ENCODE results near the gene TIGD3. TPM values are rescaled to one million over a fixed set of nuclear protein-coding genes. Genes with fewer than 3 reads are reported as not detected.
"Not testable (repeated sequence)": the region's sequence is repeated elsewhere in the genome, so short reads cannot be mapped to it uniquely, and the experiment has no call there.

Gene TIGD3
- total RNA-seq, 1 donor from 2014 or later, result 0.10 TPM

DNA sequence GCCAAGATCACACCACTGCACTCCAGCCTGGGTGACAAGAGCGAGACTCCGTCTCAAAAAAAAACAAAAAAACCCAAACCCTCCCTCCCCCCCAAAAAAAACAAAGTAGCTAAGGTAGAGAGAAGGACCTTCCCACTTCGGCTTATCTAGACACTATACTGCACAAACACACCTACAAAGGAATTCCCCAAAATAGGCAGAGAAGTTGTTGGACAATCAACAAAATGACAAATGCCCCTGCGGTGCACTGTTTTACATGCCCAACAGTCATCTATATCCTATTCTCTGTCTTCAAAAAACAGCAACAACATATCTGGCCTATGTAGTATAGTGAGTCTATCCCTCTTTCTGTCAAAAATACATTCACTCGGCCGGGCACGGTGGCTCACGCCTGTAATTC is 27.5 kb upstream of the TIGD3 start:
- no peak for DNase-seq (ENCODE audit: low spot score)
- Mint-ChIP-seq H3K27me3 (ENCODE audit: low read depth) (no peaks in the 10 kb centered on the region), H3K9me3 (ENCODE audit: low read depth) (no peaks in the 10 kb centered on the region), H3K4me3 (ENCODE audit: unreplicated experiment) (no peak overlapping the region), H3K4me1 (ENCODE audit: low read depth) (peaks cover 9% of the 10 kb centered on the region), H3K36me3 (ENCODE audit: low read depth) (peaks cover 6% of the 10 kb centered on the region), H3K27ac (ENCODE audit: unreplicated experiment) (no peak overlapping the region)
- TF ChIP-seq, protein P1, sequence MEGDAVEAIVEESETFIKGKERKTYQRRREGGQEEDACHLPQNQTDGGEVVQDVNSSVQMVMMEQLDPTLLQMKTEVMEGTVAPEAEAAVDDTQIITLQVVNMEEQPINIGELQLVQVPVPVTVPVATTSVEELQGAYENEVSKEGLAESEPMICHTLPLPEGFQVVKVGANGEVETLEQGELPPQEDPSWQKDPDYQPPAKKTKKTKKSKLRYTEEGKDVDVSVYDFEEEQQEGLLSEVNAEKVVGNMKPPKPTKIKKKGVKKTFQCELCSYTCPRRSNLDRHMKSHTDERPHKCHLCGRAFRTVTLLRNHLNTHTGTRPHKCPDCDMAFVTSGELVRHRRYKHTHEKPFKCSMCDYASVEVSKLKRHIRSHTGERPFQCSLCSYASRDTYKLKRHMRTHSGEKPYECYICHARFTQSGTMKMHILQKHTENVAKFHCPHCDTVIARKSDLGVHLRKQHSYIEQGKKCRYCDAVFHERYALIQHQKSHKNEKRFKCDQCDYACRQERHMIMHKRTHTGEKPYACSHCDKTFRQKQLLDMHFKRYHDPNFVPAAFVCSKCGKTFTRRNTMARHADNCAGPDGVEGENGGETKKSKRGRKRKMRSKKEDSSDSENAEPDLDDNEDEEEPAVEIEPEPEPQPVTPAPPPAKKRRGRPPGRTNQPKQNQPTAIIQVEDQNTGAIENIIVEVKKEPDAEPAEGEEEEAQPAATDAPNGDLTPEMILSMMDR (IDR thresholded peaks at IDR 0.05), result no peak

DNA sequence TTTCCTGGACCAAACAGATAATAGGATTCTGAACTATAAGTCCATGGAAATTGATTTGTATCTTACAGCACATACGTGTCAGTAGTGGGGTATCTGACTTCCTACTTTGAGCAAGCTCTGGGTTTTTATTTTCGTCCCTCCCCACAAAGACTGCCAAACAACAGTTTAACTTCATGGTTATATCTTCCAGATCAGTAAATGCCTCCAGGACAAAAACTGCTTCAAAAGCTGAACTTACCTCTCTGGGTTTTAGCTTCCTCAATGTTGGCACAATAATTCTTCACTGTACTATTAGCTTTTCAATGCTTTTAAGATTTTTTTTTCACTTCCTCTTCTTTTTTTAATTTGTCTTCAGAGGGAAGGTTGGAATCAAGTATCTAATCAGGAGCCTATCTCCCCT is 25.1 kb upstream of the TIGD3 start:
- no peak for DNase-seq (ENCODE audit: low spot score)
- Mint-ChIP-seq H3K27me3 (ENCODE audit: low read depth) (no peaks in the 10 kb centered on the region), H3K36me3 (ENCODE audit: low read depth) (no peaks in the 10 kb centered on the region), H3K9me3 (ENCODE audit: low read depth) (no peaks in the 10 kb centered on the region), H3K4me3 (ENCODE audit: unreplicated experiment) (peak overlapping the region; percentile 26), H3K27ac (ENCODE audit: unreplicated experiment) (peak overlapping the region; percentile 42), H3K4me1 (ENCODE audit: low read depth) (peaks cover 14% of the 10 kb centered on the region)
- TF ChIP-seq, protein P1 (IDR thresholded peaks at IDR 0.05), result no peak

DNA sequence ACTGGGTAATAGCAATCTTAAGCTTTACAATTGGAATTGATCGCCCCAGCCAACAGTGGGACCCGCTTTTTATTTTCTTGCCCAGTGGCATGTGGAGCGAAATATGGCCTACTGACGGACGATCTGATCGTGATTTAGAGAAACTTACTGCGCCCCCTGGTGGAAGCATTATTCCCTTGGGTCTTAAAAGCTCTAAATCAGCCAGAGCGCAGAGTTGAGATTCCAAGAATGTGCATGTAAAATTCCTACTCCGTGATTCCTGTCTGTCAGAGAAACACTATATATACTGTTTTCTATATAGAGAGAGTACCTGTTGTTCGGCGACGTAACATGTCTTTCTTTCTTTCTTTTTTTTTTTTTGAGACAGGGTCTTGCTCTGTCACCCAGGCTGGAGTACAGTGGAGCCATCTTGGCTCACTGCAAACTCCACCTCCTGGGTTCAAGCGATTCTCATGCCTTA is 24.6 kb upstream of the TIGD3 start:
- no peak for DNase-seq (ENCODE audit: low spot score)
- Mint-ChIP-seq H3K4me3 (ENCODE audit: unreplicated experiment) (peak overlapping the region; percentile 26), H3K27me3 (ENCODE audit: low read depth) (no peaks in the 10 kb centered on the region), H3K4me1 (ENCODE audit: low read depth) (peaks cover 19% of the 10 kb centered on the region), H3K27ac (ENCODE audit: unreplicated experiment) (peak overlapping the region; percentile 87), H3K36me3 (ENCODE audit: low read depth) (no peaks in the 10 kb centered on the region), H3K9me3 (ENCODE audit: low read depth) (no peaks in the 10 kb centered on the region)
- TF ChIP-seq, protein P1 (IDR thresholded peaks at IDR 0.05), result peak; percentile 90

DNA sequence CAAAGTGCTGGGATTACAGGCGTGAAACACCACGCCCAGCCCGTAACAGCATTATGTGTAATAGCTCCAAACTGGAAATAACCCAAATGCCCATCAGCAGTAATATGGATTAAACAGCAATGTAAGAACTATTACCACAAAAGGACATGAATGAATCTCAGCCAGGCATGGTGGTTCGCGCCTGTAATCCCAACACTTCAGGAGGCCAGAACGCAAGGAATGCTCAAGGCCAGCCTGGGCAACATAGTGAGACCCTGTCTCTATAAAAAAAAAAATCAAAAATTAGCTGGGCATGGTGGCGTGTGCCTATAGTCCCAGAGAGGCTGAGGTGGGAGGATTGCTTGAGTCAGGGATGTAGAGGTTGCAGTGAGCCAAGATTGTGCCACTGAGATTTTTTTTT is 24.0 kb upstream of the TIGD3 start:
- Mint-ChIP-seq H3K4me1 (ENCODE audit: low read depth) (peaks cover 25% of the 10 kb centered on the region), H3K27me3 (ENCODE audit: low read depth) (no peaks in the 10 kb centered on the region), H3K36me3 (ENCODE audit: low read depth) (no peaks in the 10 kb centered on the region), H3K27ac (ENCODE audit: unreplicated experiment) (no peak overlapping the region), H3K9me3 (ENCODE audit: low read depth) (no peaks in the 10 kb centered on the region), H3K4me3 (ENCODE audit: unreplicated experiment) (no peak overlapping the region)
- TF ChIP-seq, protein P1 (IDR thresholded peaks at IDR 0.05), result no peak
- DNase-seq (ENCODE audit: low spot score), result no peak

DNA sequence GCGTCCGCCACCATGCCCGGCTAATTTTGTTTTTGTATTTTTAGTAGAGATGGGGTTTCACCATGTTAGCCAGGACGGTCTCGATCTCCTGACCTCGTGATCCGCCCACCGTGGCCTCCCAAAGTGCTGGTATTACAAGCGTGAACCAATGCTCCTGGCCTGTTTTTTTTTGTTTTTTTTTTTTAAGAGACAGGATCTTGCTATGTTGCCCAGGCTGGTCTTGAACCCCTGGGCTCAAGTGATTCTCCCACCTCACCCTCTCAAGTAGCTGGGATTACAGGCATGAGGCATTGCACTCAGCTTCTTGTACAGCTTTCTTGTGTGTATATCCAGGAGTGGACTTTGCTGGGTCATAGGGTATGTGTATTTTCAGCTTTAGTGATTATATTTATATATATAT is 22.0 kb upstream of the TIGD3 start:
- not testable (repeated sequence) for H3K9me3 Mint-ChIP-seq (ENCODE audit: low read depth); H3K27ac Mint-ChIP-seq (ENCODE audit: unreplicated experiment); DNase-seq (ENCODE audit: low spot score); H3K4me3 Mint-ChIP-seq (ENCODE audit: unreplicated experiment); H3K36me3 Mint-ChIP-seq (ENCODE audit: low read depth); H3K27me3 Mint-ChIP-seq (ENCODE audit: low read depth)
- peaks cover 28% of the 10 kb centered on the region for H3K4me1 Mint-ChIP-seq (ENCODE audit: low read depth)

DNA sequence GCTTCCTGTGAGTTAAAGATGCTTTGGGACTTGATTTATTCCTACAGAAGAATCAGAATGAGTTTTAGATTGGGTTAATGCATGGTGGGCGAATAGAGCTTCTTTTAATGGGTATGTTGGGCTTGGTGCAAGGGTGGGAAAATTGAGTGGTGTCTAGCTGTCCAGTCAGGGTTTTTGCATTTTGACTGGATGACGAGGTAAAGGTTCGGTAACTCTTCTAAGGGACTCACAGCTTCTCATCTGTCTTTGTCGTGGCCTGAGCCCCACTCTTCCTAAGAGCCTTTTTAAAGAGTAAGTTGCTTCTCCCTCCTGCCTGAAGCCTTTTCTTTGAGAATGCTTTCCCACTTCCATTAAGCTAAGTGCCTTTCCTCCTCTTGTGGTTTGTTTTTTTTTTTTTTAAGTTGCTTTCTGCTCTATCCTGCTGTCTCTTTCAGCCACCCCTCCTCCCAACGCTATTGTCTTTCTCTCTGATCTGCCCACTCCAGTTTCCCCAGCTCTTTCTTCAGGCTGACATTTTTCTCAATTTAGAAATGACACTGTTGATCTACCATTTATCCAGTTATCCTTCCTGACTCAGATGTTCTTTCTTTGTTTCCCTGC is 19.8 kb upstream of the TIGD3 start:
- DNase-seq (ENCODE audit: low spot score), result no peak
- Mint-ChIP-seq H3K36me3 (ENCODE audit: low read depth) (peaks cover 4% of the 10 kb centered on the region), H3K27ac (ENCODE audit: unreplicated experiment) (peak overlapping the region; percentile 78), H3K4me1 (ENCODE audit: low read depth) (peaks cover 31% of the 10 kb centered on the region), H3K27me3 (ENCODE audit: low read depth) (no peaks in the 10 kb centered on the region), H3K4me3 (ENCODE audit: unreplicated experiment) (peak overlapping the region; percentile 89), H3K9me3 (ENCODE audit: low read depth) (no peaks in the 10 kb centered on the region)
- TF ChIP-seq, protein P1 (IDR thresholded peaks at IDR 0.05), result no peak

Measured in chondrocyte (in vitro differentiated cells).